Measurements from ENCODE around the gene POC1B.

POC1B gene

DNA sequence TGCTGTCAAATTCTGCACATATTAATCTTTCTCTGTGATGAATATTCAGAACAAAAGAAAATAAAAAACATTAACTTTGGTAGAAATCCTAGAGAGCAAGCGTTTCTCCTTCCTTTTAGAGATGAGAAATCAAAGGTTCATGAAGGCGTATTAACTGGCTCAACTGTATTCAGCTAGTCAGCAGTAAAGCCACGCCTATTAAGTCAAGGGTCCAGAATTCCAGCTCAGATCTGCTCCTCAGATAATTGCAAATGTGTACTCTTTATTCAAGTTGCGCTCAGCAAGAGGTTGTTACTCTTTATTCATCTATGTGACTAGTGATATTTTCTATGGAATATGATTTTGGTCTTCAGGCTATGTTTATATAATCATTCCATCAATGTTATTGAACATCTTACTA, 13.1 kb upstream of the POC1B start:
- DNase-seq, result no peak

DNA sequence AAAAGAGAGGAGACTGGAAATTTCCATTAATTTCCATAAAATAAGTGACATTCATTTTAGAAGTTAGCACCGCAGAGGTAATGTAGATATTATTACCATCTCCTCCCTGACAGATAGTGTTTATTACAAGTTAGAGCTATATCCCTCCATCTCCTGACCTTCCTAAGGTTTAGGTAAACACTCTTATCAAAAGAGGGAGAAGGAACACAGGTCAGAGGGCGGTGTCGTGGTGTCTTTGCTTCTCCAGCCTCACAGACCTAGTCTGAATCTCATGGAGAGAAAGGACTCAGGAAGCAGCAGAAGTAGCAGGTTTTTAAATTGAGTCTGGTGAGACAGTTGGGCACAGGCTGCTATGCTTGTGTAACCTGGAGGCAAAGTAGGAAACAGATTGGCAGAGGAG, 11.5 kb upstream of the POC1B start:
- no peak for DNase-seq

DNA sequence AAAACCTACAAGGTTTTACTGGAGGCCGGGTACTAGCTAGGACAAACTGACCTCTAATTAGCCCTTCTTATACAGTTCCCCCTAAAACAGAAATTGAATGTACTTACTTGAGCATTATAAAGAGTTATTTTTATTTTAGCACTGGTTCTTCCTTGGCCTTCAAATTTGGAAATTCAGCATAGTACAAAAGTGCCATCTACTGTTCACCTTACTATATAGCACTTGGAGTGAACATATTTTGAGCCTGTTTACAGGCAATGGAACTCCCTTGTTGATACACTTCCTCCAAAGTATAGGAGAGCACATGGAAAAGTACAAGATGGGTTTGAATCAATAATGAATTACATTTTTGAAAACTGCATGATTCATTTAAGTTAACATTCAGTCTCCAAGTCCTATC, 3.9 kb upstream of the POC1B start:
- DNase-seq, result peak; percentile 26

DNA sequence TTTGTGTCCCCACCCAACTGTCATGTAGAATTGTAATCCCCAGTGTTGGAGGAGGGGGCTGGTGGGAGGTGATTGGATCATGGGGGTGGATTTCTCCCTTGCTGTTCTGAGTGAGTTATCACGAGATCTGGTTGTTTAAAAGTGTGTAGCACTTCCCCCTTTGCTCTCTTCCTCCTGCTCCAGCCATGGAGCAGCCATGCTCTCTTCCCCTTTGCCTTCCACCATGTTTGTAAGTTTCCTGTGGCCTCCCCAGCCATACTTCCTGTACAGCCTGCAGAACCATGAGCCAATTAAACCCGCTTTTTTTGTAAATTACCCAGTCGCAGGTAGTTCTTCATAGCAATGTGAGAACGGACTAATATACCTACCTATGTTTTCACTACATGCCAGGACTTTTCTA, 2.6 kb upstream of the POC1B start:
- DNase-seq, result no peak

DNA sequence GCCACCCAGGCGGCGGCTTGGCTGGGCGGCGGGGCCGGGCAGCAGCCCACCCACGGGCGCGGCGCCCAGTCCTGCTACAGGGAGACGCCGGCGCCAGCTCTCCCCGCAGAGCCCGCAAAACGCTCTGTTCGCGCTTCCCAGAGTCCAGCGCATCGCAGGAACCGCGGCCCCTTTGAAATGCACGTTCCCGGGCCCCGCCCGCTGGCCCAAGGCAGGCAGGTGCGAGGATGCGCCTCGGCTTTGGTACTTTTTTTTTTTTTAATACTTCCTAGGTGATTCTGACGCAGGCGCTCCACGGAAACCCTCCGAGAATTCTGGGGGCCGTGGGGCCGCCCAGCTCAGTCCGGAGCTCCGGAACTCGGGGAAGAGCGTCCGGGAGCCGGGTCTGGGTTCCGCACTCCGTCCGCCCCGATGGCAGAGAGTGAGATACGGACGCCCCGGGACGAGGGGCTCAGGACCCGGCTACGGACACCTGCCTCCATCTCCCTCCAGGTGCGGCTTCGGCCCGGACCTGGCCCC, 483 bp downstream of the POC1B start:
- DNase-seq, result no peak

DNA sequence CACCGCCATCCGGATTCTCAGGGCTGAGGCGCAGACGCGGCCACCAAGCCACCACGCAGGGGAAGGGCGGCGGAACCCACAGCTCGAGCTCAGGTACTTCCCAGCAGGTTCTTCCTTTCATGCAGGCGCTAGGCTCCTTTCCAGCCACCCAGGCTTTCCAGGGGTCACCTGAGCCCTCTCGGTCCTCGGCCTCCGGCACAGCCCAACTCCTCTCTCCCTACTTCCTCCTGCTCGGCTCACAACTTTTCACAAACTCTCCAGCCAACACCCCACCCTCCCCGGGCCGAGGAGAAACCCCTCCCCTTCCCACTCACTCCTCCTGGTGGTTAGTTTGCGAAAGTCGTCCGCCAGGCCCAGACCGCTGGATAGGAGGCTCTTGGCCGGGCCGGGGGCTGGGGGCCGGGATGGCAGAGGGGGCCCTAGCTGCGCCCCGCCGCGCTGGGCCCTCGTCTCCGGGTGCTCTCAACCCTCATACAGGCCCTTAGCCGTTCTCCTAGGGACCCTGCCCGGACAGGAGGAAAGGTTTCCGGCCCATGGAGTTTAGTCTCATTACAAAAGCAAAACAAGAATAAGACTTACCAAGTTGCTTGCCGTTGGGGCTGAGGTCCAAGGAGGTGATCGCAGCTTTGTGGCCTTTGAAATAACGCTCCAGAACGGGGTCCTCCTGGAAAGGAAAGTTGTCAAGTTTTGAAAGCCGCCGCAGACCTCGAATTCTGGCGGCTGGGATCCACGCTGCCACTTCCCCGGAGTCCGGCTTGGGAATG, 1.1 kb downstream of the POC1B start, which contains the start of gene GALNT4:
TSS of gene GALNT4 (minus strand) at position 256 of the 764 bp plus-strand sequence. CDS start at position 9, 247 bp downstream.
- DNase-seq, result no peak

DNA sequence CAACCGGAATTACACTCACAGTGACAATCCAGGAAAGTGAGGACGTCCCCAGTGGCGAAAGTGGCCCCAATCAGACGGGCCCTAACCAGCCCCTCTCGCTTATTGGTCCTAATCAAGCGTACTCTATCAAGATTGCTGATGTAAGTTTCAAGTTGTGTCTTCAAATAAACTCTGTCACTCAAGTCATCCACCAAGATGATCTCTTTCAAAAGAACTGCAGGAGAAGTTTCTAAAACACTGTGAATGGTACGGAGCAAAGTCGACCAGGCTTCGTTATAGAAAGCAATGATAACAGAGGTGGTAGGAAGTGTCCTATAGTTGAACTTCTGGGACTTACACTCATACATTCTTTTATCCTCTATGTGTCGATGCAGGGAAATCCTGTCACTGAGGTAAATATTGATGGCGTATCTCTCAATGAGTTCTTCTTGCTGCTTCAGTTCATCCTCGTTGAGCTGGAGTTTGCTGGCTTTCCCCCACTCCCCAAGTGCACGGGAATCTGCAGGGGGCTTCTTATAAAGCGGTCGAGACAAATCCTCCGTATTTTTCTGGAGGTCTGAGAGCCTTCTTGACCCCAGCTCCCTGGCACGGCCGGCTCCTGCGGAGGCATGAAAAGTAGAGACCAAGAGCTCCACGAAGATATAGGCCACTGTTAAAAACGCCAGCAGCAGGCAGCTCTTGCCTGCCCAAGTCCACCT, 1.9 kb downstream of the POC1B start:
- DNase-seq, result no peak

DNA sequence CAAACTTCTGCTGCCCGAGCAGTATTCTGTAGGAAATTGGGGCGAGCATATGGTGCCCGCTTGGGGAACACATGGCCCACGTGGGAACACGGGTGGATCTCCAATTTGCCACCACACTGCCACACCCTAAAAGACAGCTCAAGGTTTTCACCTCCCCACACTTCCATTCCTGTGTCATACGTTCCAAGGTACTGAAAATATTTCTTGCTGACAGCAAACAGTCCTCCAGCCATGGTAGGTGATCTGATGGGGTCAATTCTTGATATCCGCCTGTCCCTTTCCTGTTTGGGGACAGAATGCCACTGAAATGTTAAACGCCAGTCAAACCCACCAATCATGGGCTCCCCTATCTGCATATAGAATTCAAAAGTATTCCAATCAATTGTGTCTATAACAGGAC, 2.5 kb downstream of the POC1B start:
- DNase-seq, result no peak

DNA sequence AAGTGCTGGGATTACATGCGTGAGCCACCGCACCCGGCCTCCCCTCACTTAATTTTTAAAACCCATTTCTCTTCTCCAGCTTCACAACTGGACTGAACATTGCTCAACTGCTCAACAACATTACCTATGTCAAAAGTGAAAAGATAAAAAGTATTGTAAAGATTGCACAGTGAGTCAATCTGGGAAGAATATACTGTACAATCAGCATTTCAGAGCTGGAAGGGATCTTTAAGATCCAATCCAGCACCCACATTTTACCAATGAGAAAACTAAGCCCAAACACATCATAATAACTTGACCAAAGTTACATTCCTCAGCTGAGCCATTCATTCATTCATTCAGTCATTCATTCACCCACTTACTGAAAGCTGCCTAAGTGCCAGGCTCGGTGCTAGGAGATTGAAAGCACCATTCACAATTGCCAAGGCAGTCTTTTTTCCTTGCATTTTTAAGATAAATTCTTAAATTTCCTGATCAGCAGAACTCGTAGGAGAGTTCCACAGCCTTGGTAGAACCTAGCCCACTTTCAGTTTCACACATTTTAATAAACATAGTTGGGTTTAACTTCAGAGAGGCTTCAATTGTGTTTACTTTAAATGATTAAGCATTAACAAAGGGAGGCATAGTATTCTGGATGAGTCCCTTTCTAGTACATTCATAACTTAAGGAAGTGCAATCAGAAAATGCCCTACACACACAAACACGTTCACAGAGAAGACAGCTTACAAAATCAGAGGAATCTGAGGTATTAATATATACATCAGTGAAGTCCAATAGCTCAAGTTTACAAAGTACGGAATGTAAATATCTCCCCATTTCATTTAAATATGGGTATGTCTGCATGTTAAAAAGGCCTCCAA, 4.3 kb downstream of the POC1B start:
- no peak for DNase-seq

DNA sequence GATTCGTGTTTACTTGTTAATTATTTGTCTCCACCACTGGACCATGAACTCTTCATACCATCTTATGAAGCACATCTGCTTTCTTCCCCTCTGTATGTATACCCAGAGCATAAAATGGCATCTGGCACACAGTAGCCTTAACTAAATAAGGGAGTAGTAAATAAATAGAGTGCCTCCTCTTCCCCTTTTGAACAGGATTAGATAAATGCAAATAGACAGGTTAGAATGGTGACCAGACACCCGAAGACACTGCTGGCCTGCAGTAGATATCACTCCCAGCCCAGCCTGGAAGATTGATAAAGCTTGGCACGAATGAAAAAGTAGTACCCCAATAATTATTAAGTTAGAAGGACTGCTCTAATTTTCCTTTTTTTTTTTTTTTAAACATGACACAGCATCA, 8.1 kb downstream of the POC1B start:
- DNase-seq, result no peak

DNA sequence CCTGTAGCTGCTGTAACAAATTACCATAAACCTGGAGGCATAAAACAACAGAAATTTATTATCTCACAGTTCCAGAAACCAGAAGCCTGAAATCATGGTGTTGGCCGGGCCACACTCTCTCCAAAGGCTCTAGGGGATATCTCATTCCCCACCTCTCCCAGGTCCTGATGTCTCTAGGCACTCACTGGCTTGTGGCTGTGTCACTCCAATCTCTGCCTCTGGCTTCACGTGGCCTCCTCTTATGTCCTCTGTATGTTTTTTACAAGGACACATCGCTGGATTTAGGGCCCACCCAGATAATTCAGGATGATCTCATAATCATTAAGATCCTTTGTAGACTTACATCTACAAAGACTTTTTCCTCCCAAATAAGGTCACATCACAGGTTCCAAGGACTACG, 9.2 kb downstream of the POC1B start:
- DNase-seq, result no peak

DNA sequence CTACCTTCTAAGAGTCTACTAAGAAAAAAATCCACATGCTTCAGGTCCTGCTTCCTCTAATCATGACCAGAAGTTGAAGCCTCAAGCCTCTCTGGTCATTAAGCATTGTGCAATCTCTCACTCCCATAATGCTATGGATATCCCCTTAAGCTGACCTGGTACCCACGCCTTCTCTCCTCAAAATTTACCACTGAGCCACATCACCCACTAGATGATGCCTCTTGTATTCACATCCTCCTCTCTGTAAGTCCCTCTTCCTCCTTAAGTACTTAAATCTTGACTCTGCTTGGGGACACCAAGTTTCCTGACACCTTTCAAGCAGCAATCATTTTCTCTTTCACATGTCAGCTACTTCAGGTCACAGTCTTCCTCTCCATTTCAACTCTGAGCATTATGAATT, 11.1 kb downstream of the POC1B start:
- DNase-seq, result no peak

DNA sequence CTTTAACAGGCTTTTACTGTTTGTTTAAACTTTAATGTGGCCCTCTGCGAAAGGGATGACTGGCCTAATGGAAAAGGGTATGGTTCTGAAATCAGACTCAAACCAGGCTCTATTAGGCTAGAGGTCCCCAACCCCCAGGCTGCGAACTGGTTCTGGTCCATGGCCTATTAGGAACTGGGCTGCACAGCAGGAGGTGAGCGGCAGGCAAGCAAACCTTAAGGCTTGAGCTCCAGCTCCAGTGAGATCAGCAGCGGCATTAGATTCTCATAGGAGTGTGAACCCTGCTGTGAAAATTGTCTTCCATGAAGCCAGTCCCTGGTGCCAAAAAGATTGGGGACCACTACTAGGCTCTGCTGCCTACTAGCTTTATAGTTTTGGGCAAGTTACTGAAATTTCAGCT, 12.3 kb downstream of the POC1B start:
- no peak for DNase-seq

DNA sequence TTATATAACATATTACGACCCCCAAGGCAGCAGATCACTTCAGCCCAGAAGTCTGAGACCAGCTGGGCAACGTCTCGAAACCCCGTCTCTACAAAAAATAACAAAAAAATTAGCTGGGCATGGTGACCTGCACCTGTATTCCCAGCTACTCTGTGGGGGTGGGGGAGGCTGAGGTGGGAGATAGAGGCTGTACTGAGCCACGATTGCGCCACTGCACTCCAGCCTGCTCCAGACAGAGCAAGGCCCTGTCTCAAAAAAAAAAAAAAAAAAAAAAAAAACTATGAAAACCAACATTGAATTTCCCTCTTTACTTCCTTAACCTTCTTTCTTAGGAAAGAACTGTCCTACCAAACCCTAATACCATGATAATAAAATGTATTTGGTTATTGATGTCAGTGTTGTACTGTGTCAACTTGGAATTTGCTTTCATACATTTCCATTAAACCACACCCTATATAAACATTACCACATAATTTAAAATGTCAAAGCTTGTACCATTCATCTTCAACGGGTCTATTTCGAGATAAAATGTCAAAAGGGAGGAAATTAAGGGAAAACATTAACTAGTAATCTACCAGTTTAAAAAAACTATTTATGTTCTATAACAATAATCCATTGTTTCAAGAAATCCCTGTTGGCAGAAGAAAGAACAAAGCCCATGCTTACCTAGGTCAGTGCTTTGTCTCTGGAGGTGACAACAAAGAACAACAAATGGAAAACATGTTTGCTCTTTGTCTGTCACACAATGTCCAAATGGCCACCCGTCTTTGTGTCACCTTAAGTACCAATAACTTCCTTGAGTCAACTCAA, 18.6 kb downstream of the POC1B start:
- DNase-seq, result no peak

DNA sequence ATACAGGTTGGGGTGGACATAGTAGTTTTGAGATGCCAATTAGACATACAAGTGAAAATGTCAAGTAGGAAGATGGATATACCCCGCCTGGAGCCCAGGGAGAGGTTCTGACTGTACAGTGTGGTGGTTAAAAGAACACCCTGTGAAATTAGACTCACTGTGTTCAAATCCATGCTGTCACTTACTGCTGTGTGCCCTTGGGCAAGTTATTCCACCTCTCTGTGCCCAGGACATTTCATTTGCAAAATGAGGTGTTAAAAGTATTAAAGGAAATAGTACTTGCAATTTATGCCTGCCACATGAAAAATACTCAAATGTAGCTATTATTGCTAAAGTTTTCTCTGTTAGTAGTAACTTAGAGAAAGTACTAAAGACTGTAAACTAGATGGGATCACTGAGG, 19.8 kb downstream of the POC1B start:
- no peak for DNase-seq

DNA sequence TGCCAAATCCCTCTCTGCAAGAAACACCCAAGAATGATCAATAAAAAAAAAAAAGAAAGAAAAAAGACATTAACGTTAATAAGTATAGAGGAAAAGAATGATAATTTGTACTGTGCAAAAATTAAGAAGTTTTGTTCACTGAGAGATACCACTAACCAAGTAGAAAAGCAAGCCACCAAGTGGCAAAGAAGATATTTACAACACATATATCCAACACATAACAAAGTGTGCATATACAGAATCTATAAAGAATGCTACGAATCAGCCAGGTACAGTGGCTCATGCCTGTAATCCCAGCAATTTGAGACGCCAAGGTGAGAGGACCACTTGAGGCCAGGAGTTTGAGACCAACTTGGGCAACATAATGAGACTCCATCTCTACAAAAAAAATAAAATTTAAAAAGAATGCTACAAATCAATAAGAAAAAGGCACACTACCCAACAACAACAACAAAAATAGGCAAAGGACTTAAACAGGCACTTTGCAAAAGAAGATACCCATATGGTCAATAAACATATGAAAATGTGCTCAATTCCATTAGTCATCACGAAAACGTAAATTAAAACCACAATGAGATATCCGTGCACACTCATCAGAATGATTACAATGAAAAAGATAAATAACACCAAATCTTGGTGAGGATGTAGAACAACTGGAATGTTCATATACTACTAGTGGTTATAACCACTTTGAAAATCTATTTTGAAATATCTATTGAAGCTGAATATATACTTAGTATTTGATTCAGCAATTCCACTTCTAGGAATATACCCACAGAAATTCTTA, 21.1 kb downstream of the POC1B start:
- no peak for DNase-seq

DNA sequence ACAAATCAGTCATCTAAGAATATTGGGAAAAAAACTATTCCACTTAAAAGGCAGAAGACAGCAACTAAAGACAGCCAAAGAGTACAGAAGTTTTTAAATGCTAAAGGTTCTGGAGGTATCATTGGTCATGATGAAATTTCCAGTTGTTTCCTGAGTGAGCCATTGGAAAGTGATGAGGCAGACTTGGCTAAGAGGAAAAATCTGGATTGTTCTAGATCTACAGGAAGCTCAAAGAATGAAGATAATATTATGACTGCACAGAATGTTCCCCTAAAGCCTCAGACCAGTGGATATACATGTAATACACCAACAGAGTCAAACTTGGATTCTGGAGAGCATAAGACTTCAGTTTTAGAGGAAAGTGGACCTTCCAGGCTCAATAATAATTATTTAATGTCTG, 24.1 kb downstream of the POC1B start:
- DNase-seq, result no peak

DNA sequence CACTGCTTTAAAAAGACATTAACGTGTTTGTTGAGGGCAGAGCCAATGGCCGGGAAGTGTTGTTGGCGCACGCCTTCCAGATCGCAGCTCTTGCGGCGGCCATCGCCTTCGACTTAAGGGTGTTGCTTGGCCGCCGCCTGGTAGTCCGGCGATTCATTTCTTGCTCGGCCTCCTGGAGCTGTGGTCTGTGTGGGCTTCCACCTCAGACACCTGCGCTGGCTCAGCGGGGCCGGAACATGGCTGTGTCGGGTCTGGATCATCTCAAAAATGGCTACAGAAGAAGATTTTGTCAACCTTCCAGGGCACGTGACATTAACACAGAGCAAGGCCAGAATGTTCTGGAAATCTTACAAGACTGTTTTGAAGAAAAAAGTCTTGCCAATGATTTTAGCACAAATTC, 26.0 kb downstream of the POC1B start:
- no peak for DNase-seq

DNA sequence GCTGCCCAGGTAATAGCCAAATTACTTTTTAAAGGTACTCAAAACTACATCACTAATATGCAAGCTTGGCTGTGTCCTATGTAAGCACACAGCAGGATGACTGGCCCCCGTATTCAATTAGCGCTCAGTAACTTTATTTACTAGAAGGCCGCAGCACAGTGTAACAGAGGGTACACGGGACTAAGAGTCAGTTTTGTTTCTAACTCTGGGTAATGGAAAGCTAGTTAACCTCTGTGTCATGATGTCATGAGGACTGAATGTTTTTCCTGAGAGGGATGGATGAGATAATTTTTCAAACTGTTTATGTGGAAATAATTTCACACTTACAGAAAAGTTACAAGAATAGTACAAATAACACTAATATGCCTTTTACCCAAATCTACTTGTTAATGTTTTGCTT, 28.4 kb downstream of the POC1B start:
- no peak for DNase-seq

DNA sequence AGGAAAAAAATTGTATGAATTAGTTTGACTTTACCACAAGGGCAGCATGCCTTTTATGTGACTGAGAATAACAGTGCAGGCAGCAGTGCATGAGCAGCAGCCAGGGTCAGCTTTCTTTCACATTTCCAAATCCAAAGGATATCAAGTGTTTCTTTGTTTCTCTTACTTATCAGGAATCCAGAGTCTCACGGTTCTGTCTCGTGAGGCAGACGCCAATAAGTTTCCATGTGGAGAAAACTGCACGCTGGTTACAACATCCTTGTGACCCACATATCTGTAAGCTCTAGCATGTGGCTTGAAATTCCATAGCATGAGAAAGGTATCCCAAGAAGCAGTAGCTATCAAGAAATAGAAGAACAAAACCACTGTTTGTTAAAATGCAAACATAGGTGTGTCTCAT, 28.8 kb downstream of the POC1B start:
- no peak for DNase-seq

DNA sequence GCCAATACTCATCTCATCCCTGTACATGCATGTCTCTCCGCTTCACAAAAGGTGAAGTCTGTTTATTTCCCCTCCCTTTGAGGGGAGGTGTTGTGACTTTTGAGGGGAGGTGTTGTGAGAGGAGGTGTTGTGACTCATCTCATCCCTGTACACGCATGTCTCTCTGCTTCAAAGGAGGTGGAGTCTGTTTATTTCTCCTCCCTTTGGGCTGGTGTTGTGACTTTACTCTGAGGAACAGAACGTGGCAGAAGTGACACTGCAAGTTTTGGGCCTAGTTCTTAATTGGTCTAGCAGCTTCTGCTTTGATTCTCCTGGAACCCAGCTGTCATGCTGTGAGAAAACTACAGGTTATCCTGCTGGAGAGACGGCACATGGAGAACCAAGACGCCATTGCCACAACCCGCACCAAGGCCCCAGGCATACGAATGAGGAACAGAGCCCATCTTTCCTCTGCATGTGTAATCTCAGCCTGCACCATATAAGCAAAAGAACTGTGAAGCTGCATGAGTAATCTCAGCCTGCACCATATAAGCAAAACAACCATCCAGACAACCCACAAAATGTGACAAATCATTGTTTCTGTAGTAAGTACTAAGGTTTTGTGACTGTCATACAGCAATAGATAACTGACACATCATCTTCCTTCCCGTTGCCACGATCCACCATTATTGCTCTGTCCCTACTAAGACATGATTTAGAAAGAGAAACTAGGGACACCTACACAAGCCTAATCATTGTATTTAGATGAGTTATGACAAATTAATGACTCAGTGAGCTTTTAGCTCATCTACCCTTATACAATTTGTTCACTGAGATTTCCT, 31.2 kb downstream of the POC1B start:
- DNase-seq, result no peak

Data from NCI-H1417 treated with DMSO at 0.1 percent for 48 hours (cell line).